Gastroesophageal sphincter (tissue), 3 donors: Measurements from ENCODE around the gene ARHGEF37.

Experiments used
- POLR2A ChIP-seq, 2 donors: fragments of 450-650 bp; IDR thresholded peaks; one replicate each; pipeline ENCODE4 v1.6.1; 2017; ENCODE audit warnings: antibody characterized with exemption in 2 of 2, mild to moderate bottlenecking in 2 of 2, moderate library complexity in 1 of 2
- TF ChIP-seq, protein P1 (sequence below), 4 experiments: fragments of 200-600 bp in 2 of 4; fragments of 450-650 bp in 2 of 4; sonication (generic) in 1 of 4; IDR thresholded peaks; one replicate each; pipeline ENCODE4 v1.5.1; 2017 to 2019; ENCODE audit warnings: antibody characterized with exemption in 4 of 4, mild to moderate bottlenecking in 2 of 4, moderate library complexity in 2 of 4

DNA sequence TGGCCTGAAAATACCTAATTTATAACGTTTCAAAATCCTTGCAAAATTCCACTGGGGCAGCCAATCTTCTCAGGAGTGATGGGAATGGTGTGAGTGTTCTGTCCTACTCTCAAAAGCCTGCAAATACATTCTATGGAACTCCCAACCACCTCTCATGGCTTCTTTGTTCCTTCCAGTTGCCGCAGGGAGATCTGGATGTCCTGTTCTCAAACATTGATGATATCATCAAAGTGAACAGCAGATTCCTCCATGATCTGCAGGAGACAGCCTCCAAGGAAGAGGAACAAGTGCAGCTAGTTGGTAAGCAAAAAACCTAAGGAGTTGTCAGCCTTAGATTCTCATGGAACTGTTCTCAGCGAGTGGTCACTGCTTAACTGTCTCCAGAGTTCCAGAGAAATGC is 19.6 kb downstream of the ARHGEF37 start:
- TF ChIP-seq, protein P1, sequence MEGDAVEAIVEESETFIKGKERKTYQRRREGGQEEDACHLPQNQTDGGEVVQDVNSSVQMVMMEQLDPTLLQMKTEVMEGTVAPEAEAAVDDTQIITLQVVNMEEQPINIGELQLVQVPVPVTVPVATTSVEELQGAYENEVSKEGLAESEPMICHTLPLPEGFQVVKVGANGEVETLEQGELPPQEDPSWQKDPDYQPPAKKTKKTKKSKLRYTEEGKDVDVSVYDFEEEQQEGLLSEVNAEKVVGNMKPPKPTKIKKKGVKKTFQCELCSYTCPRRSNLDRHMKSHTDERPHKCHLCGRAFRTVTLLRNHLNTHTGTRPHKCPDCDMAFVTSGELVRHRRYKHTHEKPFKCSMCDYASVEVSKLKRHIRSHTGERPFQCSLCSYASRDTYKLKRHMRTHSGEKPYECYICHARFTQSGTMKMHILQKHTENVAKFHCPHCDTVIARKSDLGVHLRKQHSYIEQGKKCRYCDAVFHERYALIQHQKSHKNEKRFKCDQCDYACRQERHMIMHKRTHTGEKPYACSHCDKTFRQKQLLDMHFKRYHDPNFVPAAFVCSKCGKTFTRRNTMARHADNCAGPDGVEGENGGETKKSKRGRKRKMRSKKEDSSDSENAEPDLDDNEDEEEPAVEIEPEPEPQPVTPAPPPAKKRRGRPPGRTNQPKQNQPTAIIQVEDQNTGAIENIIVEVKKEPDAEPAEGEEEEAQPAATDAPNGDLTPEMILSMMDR (IDR thresholded peaks at IDR 0.05): no peak
- TF ChIP-seq POLR2A (IDR thresholded peaks at IDR 0.05): no peak
